Amygdala (tissue), 56 donors: ENCODE data around the gene SLC9A8.

Experiments
- DNase-seq, 56 donors: peaks; one replicate each; lab custom pipeline; 2025; lab: John Stamatoyannopoulos, UW

The SLC9A8 gene

DNA sequence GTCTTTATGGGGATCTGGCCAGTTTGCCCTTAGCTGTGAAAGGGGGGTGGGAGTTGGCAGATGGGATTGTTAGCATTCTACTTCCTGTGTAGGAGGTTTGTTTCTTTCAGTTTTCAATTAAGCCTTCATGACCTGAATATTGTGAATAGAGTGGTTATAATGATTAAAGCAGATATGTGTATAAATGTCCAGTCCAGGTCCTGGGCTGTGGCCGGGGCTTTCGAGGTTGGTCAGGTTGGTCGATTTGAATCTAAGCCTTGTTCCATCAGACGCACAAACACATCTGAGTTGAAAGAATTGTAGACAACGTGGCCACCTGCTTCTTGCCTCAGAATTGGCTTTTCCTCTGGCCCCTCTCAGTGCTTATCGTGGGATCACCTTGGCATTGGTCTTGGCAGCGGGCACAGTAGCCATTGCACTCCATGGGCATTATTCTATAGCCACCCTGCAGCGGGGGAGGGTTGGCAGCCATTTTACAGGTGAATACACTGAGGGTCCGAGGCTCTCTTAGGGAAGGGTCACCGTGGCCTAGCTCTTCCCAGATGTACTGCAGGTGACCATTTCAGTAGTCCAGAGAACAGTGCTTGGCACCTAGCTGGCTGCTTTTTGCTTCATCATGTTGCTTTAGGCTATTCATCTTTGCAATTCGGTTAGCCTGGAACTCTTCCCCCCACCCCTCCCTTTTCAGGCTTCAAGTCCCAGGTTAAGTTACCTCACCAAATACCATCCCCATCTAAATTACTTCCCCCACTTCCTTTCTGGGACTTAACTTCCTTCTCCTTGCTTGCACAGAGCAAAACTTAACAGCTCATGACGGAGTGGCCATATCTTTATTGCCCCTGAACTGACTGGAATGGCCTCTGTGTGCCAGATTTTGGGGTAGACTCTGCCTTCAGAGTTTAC is 124.7 kb downstream of the SLC9A8 start:
- peak in 1 of 56 donors; percentile 54 for DNase-seq

DNA sequence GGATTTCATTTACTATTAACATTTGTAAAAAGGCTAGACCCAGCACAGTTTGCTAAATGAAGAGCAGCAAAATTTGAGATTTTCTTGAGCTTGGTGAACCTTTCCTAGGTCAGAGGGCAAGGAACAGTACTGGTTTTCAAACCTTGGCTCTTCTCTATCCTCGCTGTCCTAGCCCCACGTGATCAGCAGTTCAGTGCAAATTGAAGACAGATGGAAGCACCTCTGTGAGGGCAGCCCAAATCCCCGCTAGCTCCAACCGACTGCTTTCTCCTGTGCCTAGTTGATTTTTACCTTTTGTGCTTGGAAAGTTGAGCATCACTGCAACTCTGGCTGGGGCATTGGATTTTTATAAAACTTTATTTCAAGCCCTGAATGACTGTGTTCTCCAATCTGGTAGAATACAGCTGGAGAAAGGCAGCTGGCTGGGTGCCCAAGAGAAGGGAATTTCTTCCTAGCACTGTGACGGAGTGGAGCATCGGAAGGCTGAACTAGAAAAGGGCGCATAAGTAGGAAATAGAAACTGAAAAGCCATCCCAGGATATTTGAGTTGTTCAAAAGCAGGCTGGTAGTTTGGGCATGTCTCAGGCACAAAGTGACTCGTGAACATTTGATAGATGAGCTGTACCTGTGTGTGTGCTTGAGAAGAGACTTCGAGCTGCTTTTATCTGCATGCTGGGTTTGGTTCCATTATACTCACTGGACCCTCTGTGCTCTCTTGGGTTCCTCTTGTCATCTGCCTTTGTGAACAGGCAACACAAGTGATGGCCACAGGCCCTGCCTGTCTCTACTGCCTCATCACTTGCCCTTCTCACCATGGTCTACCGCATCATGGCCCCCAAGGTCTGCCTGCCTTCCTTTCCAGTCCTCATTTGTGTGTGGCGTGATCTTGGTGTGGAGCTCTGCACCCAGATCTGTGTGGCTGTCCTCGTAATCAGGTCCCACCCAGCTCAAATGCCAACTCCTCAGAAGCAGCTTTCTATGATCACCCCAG is 125.8 kb downstream of the SLC9A8 start:
- peak in 23 of 56 donors; percentile 4 to 61 (median 15) for DNase-seq

DNA sequence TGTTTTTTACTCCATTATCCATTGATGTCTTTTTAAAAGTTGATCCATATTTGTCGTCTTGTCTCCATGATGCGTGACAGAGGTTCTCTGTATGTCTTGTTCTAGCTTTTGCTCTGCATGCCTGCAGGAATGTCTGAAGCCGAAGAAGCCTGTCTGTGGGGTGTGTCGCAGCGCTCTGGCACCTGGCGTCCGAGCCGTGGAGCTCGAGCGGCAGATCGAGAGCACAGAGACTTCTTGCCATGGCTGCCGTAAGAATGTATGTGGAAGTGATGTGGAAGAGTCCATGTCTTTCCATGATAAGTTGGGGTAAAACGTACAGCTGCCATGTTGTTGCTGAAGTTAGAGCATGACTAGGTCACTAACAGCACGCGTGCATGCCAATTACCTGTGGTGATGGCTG is 128.8 kb downstream of the SLC9A8 start:
- no peak for DNase-seq
